Uterus (tissue), 2 donors: Measurements from ENCODE around the gene KMT2E.

ENCODE experiments used
- POLR2A ChIP-seq, 2 donors: fragments of 450-650 bp; IDR thresholded peaks; one replicate each; pipeline ENCODE4 v1.6.1; 2016; ENCODE audit warnings: antibody characterized with exemption in 2 of 2, mild to moderate bottlenecking in 1 of 2, moderate library complexity in 1 of 2
- TF ChIP-seq, protein P1 (sequence below), 4 experiments: fragments of 200-600 bp in 2 of 4; fragments of 450-650 bp in 2 of 4; sonication (generic) in 2 of 4; IDR thresholded peaks; one replicate each; pipeline ENCODE4 v1.5.1; 2016 to 2019; ENCODE audit warnings: antibody characterized with exemption in 4 of 4, mild to moderate bottlenecking in 2 of 4, moderate library complexity in 1 of 4

DNA sequence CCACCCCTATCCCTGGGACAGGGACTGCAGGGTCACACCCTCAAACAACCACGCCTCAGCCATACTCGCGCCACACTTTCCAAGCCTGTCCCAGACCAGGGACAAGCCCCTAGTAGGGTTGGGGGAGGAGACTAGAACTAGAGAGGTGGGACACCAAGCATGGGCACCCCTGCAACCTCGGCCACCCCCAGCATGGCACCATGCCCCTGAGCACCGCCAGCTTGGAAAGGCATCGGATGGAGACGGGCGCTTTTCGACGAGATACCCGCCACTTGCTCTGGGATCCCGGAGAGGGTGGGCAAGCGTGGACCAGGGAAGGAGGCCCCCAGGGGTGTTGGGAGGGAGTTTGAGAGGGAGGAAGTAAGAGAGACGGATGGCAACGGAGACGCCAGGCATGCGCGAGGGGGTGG lies 13.1 kb upstream of the KMT2E start:
- TF ChIP-seq, protein P1, sequence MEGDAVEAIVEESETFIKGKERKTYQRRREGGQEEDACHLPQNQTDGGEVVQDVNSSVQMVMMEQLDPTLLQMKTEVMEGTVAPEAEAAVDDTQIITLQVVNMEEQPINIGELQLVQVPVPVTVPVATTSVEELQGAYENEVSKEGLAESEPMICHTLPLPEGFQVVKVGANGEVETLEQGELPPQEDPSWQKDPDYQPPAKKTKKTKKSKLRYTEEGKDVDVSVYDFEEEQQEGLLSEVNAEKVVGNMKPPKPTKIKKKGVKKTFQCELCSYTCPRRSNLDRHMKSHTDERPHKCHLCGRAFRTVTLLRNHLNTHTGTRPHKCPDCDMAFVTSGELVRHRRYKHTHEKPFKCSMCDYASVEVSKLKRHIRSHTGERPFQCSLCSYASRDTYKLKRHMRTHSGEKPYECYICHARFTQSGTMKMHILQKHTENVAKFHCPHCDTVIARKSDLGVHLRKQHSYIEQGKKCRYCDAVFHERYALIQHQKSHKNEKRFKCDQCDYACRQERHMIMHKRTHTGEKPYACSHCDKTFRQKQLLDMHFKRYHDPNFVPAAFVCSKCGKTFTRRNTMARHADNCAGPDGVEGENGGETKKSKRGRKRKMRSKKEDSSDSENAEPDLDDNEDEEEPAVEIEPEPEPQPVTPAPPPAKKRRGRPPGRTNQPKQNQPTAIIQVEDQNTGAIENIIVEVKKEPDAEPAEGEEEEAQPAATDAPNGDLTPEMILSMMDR (IDR thresholded peaks at IDR 0.05): no peak
- no peak for TF ChIP-seq POLR2A (IDR thresholded peaks at IDR 0.05)
